K562 (cell line): ENCODE data around the gene GOLGA5. TPM values are rescaled to one million over a fixed set of nuclear protein-coding genes. Genes with fewer than 3 reads are reported as not detected.

Experiments used
- ATAC-seq: fragments of 200-7000 bp; cut with Tn5 transposase; 3 replicates; pipeline ENCODE4 v1.9.1; 2020; ENCODE audit warnings: moderate library complexity
- BruUV-seq: library from RNA; stranded (reverse); fragments of 400-500 nt; replicated peaks from 2 replicates; lab custom pipeline; 2021; lab: Mats Ljungman, UMichigan
- CTCF ChIA-PET: fragments of 300-600 bp; formaldehyde crosslinking; extraction: SDS; loops from one replicate; lab custom pipeline; 2021; ENCODE audit warnings: low intra/inter-chr PET ratio; lab: Yijun Ruan, JAX
- POLR2A ChIA-PET: fragments of 300-600, 350-650 bp; sonication (Branson Sonifier 250); formaldehyde crosslinking; extraction: SDS; loops from one replicate; lab custom pipeline; 2021; ENCODE audit warnings: antibody characterized with exemption, inconsistent platforms; lab: Yijun Ruan, JAX
- DNase-seq, 4 experiments: peaks; one replicate each; pipeline versions ENCODE4 v3.0.0 to v3.0.0-alpha.2; 2011 to 2018; ENCODE audit warnings: low spot score in 3 of 4, mixed read lengths in 3 of 4; ENCODE audit errors: extremely low read depth in 1 of 4
- FAIRE-seq: peaks from 2 replicates; lab custom pipeline; 2011; peaks lifted over from hg19 to GRCh38; lab: Jason Lieb, UNC
- H2AFZ ChIP-seq: 2 replicates; pipeline ENCODE4 v1.6.0; 2011; ENCODE audit warnings: low read depth, low read length, control low read depth, inconsistent platforms
- H3K27ac ChIP-seq: fragments of 200-600 bp; 3 replicates; pipeline ENCODE4 v1.8.0; 2011; ENCODE audit warnings: low read depth, mild to moderate bottlenecking, control low read depth, inconsistent platforms, low read length, moderate library complexity, mixed read lengths; ENCODE audit errors: extremely low read depth
- H3K27me3 ChIP-seq, 2 experiments: fragments of 300-600 bp in 1 of 2; 2 replicates in 1 of 2; 3 replicates in 1 of 2; pipeline versions ENCODE4 v1.6.0 to v1.8.0; 2011; ENCODE audit warnings: inconsistent platforms in 2 of 2, low read length in 2 of 2, mild to moderate bottlenecking in 1 of 2, mixed read lengths in 1 of 2, moderate library complexity in 1 of 2; ENCODE audit not compliant: control insufficient read depth in 2 of 2, insufficient read depth in 2 of 2
- H3K36me3 ChIP-seq: fragments of 300-600 bp; 3 replicates; pipeline ENCODE4 v1.8.0; 2011; ENCODE audit warnings: mild to moderate bottlenecking, low read length, inconsistent platforms; ENCODE audit not compliant: control insufficient read depth, insufficient read depth
- H3K4me1 ChIP-seq, 2 experiments: fragments of 200-600 bp in 1 of 2; replicated peaks in 1 of 2; 2 replicates in 1 of 2; 3 replicates in 1 of 2; pipeline versions ENCODE4 v1.5.1 to v1.8.0; 2011; ENCODE audit warnings: inconsistent platforms in 2 of 2, low read length in 2 of 2, mild to moderate bottlenecking in 1 of 2, mixed read lengths in 1 of 2, moderate library complexity in 1 of 2; ENCODE audit not compliant: control insufficient read depth in 2 of 2, insufficient read depth in 2 of 2
- H3K4me2 ChIP-seq: 2 replicates; pipeline ENCODE4 v1.6.1; 2011; ENCODE audit warnings: low read length, control low read depth, inconsistent platforms, mixed read lengths; ENCODE audit not compliant: insufficient read depth
- H3K4me3 ChIP-seq: fragments of 200-600 bp; sonication (generic), shearing (Covaris generic); 2 replicates; pipeline ENCODE4 v1.5.1; 2016; ENCODE audit warnings: control low read depth, inconsistent platforms
- H3K79me2 ChIP-seq: fragments of 200-600 bp; 3 replicates; pipeline ENCODE4 v1.8.0; 2011; ENCODE audit warnings: low read length, inconsistent platforms; ENCODE audit not compliant: control insufficient read depth, insufficient read depth
- H3K9ac ChIP-seq, 2 experiments: 2 replicates each; pipeline versions ENCODE4 v1.6.0 to v1.6.1; 2011; ENCODE audit warnings: low read depth in 2 of 2, low read length in 2 of 2, control low read depth in 1 of 2, inconsistent platforms in 1 of 2, mild to moderate bottlenecking in 1 of 2, mixed read lengths in 1 of 2; ENCODE audit not compliant: insufficient read depth in 1 of 2
- H3K9me1 ChIP-seq: one replicate; pipeline ENCODE4 v1.6.0; 2011; ENCODE audit warnings: inconsistent platforms, mild to moderate bottlenecking, low read length, moderate library complexity; ENCODE audit not compliant: control insufficient read depth, insufficient read depth
- H3K9me3 ChIP-seq: replicated peaks from 2 replicates; pipeline ENCODE4 v1.5.1; 2011; ENCODE audit warnings: low read depth, low read length, inconsistent platforms; ENCODE audit not compliant: control insufficient read depth, insufficient read depth
- H4K20me1 ChIP-seq: replicated peaks from 2 replicates; pipeline ENCODE4 v1.6.1; 2011; ENCODE audit warnings: low read length, inconsistent platforms, mixed read lengths; ENCODE audit not compliant: control insufficient read depth, insufficient read depth
- ARID3A ChIP-seq: IDR thresholded peaks from 2 replicates; pipeline ENCODE4 v1.6.1; 2012; ENCODE audit warnings: low read depth, low read length, improper control_type of control experiment, borderline replicate concordance
- CBFA2T3 ChIP-seq: fragments of 450-650 bp; IDR thresholded peaks from 2 replicates; pipeline ENCODE4 v1.6.1; 2017
- CREB1 ChIP-seq, 2 experiments: sonication (generic) in 1 of 2; formaldehyde crosslinking in 1 of 2; IDR thresholded peaks; 2 replicates each; pipeline versions ENCODE4 v1.6.1 to v1.8.0; 2012 to 2022; ENCODE audit warnings: inconsistent platforms in 1 of 2, mild to moderate bottlenecking in 1 of 2, missing genetic modification reagents in 1 of 2, moderate library complexity in 1 of 2
- ELF2 ChIP-seq: fragments of 250-450 bp; sonication (Bioruptor Pico); IDR thresholded peaks from 2 replicates; pipeline ENCODE4 v1.5.0; 2021; ENCODE audit warnings: mild to moderate bottlenecking
- GTF2F1 ChIP-seq: IDR thresholded peaks from 2 replicates; pipeline ENCODE4 v1.6.1; 2011; ENCODE audit warnings: low read depth, low read length, improper control_type of control experiment
- HDAC2 ChIP-seq: fragments of 450-650 bp; IDR thresholded peaks from 2 replicates; pipeline ENCODE4 v1.6.1; 2016; ENCODE audit warnings: mild to moderate bottlenecking
- PCBP1 ChIP-seq: fragments of 200-400 bp; formaldehyde crosslinking; IDR thresholded peaks from 2 replicates; pipeline ENCODE4 v1.6.1; 2018; ENCODE audit warnings: mild to moderate bottlenecking, low read depth, low read length; ENCODE audit not compliant: poor library complexity, severe bottlenecking
- TFE3 ChIP-seq: fragments of 450-650 bp; formaldehyde crosslinking; IDR thresholded peaks from 2 replicates; pipeline ENCODE4 v1.4.0; 2020; ENCODE audit warnings: mild to moderate bottlenecking, mixed read lengths
- THRAP3 ChIP-seq: fragments of 450-650 bp; IDR thresholded peaks from 2 replicates; pipeline ENCODE4 v1.6.1; 2016; ENCODE audit warnings: mild to moderate bottlenecking, inconsistent platforms, borderline replicate concordance
- ZFP1 ChIP-seq: fragments of 450-650 bp; formaldehyde crosslinking; IDR thresholded peaks from 2 replicates; pipeline ENCODE4 v1.4.0; 2020; ENCODE audit warnings: mild to moderate bottlenecking, mixed read lengths
- ZNF830 ChIP-seq: fragments of 250-450 bp; sonication (Bioruptor Pico); IDR thresholded peaks from 2 replicates; pipeline ENCODE4 v1.5.0; 2021; ENCODE audit warnings: mild to moderate bottlenecking
- WGBS: fragments of 100-300 bp; shearing (Covaris generic); methylation state at CpG from one replicate; pipeline ENCODE4 v1.1.6; 2016; ENCODE audit warnings: low coverage, mixed read lengths; ENCODE audit not compliant: insufficient coverage; ENCODE audit errors: missing lambda C conversion rate; 5-methylcytosine and 5-hydroxymethylcytosine counted together
- in situ Hi-C: fragments of 300-500 bp; cut with MboI; formaldehyde crosslinking; loops from 4 replicates; pipeline ENCODE4 v1.15.0; 2018; ENCODE audit warnings: inconsistent platforms, mixed read lengths
- intact Hi-C: fragments of 100-400 bp; cut with micrococcal nuclease; formaldehyde crosslinking; loops from 2 replicates; pipeline ENCODE4 v1.14.2; 2022
- polyA plus RNA-seq, 8 experiments: library from polyadenylated mRNA; depleted of rRNA in 4 of 8; stranded (reverse) in 5 of 8; unstranded in 3 of 8; fragments of >200 nt; fragmentation: Nextera tagmentation in 2 of 8; fragmentation: Illumina TruSeq in 1 of 8; extraction: Ambion mirVana in 2 of 8; extraction: Trizol in 1 of 8; gene quantifications; 2 replicates each; pipeline versions ENCODE4 v1.2.1 to v1.2.3, GENCODE V29; 2011 to 2014; ENCODE audit warnings: inconsistent platforms in 1 of 8, missing spikeins in 1 of 8
- total RNA-seq, 7 experiments: library from RNA; depleted of rRNA in 6 of 7; stranded (reverse); fragments of >200 nt in 6 of 7; fragmentation: Illumina TruSeq in 2 of 7; extraction: Trizol in 2 of 7; gene quantifications; 2 replicates each; pipeline versions ENCODE4 v1.2.1 to v1.2.3, GENCODE V29; 2011 to 2021; ENCODE audit warnings: low replicate concordance in 1 of 7

GOLGA5 gene
- total and polyA plus RNA-seq, 9 of the 15 experiments (the other 6 are each of a cell fraction or from before 2014, with no cell fraction given), result 5.7 to 19.6 (median 12.7) TPM

- no peaks in the 10 kb centered on the region for H3K9me3 ChIP-seq
- peaks cover 47% of the 10 kb centered on the region; the same call in 1 of the 3 replicates for H3K36me3 ChIP-seq
- 20% methylated on average over 7 of the region's 7 CpGs for WGBS
- no peaks in the 10 kb centered on the region for H3K79me2 ChIP-seq
- TF ChIP-seq ZNF830 (CRISPR knock-in tag) (no peak), CBFA2T3 (peak; percentile 27)
- H3K27ac ChIP-seq, result no peak overlapping the region
- H2AFZ ChIP-seq, result no peak overlapping the region
- peak; percentile 42 for FAIRE-seq
- peak in 1 of 4 experiments; percentile 14 for DNase-seq
- H3K4me1 ChIP-seq, result peaks cover 0 to 5% of the 10 kb centered on the region in 2 experiments; a peak in 2 of 5 replicates
- ChIA-PET CTCF (no interaction called here), POLR2A (no interaction called here)
- no peak overlapping the region for H3K4me3 ChIP-seq
- ATAC-seq, result no peak
- in situ Hi-C loops (no loop called here), intact Hi-C loops (no loop called here)
- no peak overlapping the region for H3K9ac ChIP-seq
- H3K9me1 ChIP-seq, result no peaks in the 10 kb centered on the region
- no peak overlapping the region for H3K4me2 ChIP-seq
- H4K20me1 ChIP-seq, result no peaks in the 10 kb centered on the region; the same call in 1 of the 2 replicates
- no TSS peak for BruUV-seq
- H3K27me3 ChIP-seq, result no peaks in the 10 kb centered on the region
Measured at GRCh38 chr14:92832137-92832700, 38.1 kb downstream of the GOLGA5 start.

GRCh38 chr14:92841930-92842329 lies 47.8 kb downstream of the GOLGA5 start:
- no peak overlapping the region for H3K27ac ChIP-seq
- H3K9me3 ChIP-seq, result no peaks in the 10 kb centered on the region
- peaks cover 0 to 5% of the 10 kb centered on the region in 2 experiments; a peak in 3 of 5 replicates for H3K4me1 ChIP-seq
- BruUV-seq, result no TSS peak
- in situ Hi-C loops, result no loop called here
- POLR2A ChIA-PET, result no interaction called here
- no peaks in the 10 kb centered on the region for H3K27me3 ChIP-seq
- no peak overlapping the region for H3K9ac ChIP-seq
- 89% methylated on average over 4 of the region's 4 CpGs for WGBS
- H2AFZ ChIP-seq, result no peak overlapping the region
- H3K9me1 ChIP-seq, result no peaks in the 10 kb centered on the region
- FAIRE-seq (no peak), DNase-seq (no peak), ATAC-seq (no peak)
- intact Hi-C loops, result no loop called here
- H3K36me3 ChIP-seq, result peaks cover 17% of the 10 kb centered on the region; the same call in 1 of the 3 replicates
- H3K79me2 ChIP-seq, result no peaks in the 10 kb centered on the region
- H3K4me2 ChIP-seq, result no peak overlapping the region
- H3K4me3 ChIP-seq, result no peak overlapping the region
- CTCF ChIA-PET, result no interaction called here
- H4K20me1 ChIP-seq, result no peaks in the 10 kb centered on the region
- TF ChIP-seq HDAC2, result no peak
- no peak for TF ChIP-seq ZFP1 (CRISPR knock-in tag)
- no peak for TF ChIP-seq TFE3 (CRISPR knock-in tag)
- TF ChIP-seq PCBP1, result no peak
- no peak for TF ChIP-seq GTF2F1
- TF ChIP-seq THRAP3, result no peak
- no peak for TF ChIP-seq ARID3A
- no peak for TF ChIP-seq ELF2
- TF ChIP-seq CREB1 (IDR thresholded peaks at IDR 0.05), result no peak
- no peak for TF ChIP-seq CREB1 (CRISPR knock-in tag; IDR thresholded peaks at IDR 0.05)
